ENCODE data around the gene SYT1. TPM values are rescaled to one million over a fixed set of nuclear protein-coding genes. Genes with fewer than 3 reads are reported as not detected.

Gene SYT1
- total and polyA plus RNA-seq, 2 donors (not counting 1 experiment from before 2014, with no cell fraction given) = 0.60 to 1.3 TPM

DNA sequence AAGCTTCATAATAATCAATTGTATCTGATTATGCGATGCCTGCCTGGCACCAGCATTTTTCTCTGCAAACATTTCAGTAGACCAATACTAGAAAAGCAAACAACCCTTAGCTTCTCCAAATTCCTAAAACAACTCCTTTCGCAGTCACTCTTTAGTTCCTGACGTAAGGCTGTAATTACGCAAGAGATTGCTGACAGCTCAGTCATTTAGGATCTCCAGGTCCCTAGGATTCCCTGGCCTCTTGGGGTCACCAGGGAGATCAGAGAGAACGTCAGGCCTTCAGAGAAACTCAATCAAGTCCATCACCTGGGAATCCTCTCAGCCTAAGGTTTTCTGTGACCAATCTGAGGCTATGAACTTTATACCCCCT lies 435.6 kb downstream of the SYT1 start:
- ChIA-PET POLR2A (no interaction called here), CTCF (no interaction called here)
- intact Hi-C loops (cut with micrococcal nuclease) = no loop called here
- 100% methylated on average over 4 of the region's 5 CpGs for WGBS (ENCODE audit: insufficient coverage)
- Mint-ChIP-seq H3K9me3 (ENCODE audit: insufficient read depth) (no peaks in the 10 kb centered on the region), H3K27ac (no peak overlapping the region), H3K27me3 (no peaks in the 10 kb centered on the region), H3K4me3 (no peak overlapping the region), H3K4me1 (no peaks in the 10 kb centered on the region)
- Histone ChIP-seq H3K27me3 (replicated peaks in 1 of 4; ENCODE audit: control extremely low read depth in 1 of 4, control insufficient read depth in 3 of 4, insufficient read depth in 4 of 4, low read length in 3 of 4) (no peaks in the 10 kb centered on the region), H3K4me2 (replicated peaks; ENCODE audit: low read depth, low read length, poor library complexity, severe bottlenecking) (no peak overlapping the region), H3K4me1 (ENCODE audit: control insufficient read depth in 2 of 2, insufficient read depth in 2 of 2, low read length in 2 of 2) (no peaks in the 10 kb centered on the region), H3K79me2 (ENCODE audit: control insufficient read depth, insufficient read depth, low read length) (no peaks in the 10 kb centered on the region), H2AFZ (ENCODE audit: insufficient read depth, low read depth, low read length, poor library complexity, severe bottlenecking) (no peak overlapping the region), H3K27ac (ENCODE audit: low read length in 2 of 2) (no peak overlapping the region), H3K9ac (ENCODE audit: low read length) (no peak overlapping the region), H4K20me1 (ENCODE audit: control insufficient read depth, insufficient read depth, low read length, poor library complexity, severe bottlenecking) (no peaks in the 10 kb centered on the region), H3K36me3 (replicated peaks in 1 of 2; ENCODE audit: control extremely low read depth in 1 of 2, control insufficient read depth in 1 of 2, extremely low read depth in 1 of 2, insufficient read depth in 2 of 2, low read length in 1 of 2) (no peaks in the 10 kb centered on the region), H3K4me3 (ENCODE audit: control extremely low read depth in 1 of 5, extremely low read depth in 1 of 5, insufficient read depth in 1 of 5, low read depth in 2 of 5, low read length in 4 of 5) (no peak overlapping the region), H3K9me3 (ENCODE audit: control extremely low read depth in 1 of 3, control insufficient read depth in 2 of 3, insufficient read depth in 1 of 3, low read length in 2 of 3) (no peaks in the 10 kb centered on the region)
- TF ChIP-seq, protein P1, sequence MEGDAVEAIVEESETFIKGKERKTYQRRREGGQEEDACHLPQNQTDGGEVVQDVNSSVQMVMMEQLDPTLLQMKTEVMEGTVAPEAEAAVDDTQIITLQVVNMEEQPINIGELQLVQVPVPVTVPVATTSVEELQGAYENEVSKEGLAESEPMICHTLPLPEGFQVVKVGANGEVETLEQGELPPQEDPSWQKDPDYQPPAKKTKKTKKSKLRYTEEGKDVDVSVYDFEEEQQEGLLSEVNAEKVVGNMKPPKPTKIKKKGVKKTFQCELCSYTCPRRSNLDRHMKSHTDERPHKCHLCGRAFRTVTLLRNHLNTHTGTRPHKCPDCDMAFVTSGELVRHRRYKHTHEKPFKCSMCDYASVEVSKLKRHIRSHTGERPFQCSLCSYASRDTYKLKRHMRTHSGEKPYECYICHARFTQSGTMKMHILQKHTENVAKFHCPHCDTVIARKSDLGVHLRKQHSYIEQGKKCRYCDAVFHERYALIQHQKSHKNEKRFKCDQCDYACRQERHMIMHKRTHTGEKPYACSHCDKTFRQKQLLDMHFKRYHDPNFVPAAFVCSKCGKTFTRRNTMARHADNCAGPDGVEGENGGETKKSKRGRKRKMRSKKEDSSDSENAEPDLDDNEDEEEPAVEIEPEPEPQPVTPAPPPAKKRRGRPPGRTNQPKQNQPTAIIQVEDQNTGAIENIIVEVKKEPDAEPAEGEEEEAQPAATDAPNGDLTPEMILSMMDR (IDR thresholded peaks at IDR 0.05) = no peak
- TF ChIP-seq EZH2 (IDR thresholded peaks at IDR 0.05; ENCODE audit: borderline replicate concordance, insufficient read depth, low read depth, low read length, poor library complexity, severe bottlenecking) = no peak
- ATAC-seq (ENCODE audit: low read depth) = no peak
- DNase-seq = no peak

DNA sequence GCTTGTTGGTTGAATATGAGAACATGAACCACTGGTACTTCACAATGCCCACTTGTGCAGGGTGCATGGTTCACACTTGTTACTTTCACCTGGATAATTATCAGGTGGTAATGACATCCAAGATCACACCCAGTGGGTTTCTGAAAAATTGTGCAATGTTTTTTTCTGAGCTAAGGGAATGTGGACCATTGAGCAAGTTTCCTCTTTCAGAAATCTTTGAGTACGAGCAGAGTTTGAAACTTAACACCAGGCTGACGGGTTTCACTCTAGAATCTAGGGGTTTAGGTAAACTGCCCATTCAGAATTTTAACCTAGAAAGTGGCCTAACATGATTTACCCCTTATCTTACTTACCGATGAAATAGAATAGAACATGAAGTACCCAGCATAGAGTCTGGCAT lies 436.6 kb downstream of the SYT1 start:
- DNase-seq (no peak), ATAC-seq (ENCODE audit: low read depth) (no peak)
- POLR2A ChIA-PET = no interaction called here
- H3K4me3 ChIP-seq (ENCODE audit: control extremely low read depth in 1 of 5, extremely low read depth in 1 of 5, insufficient read depth in 1 of 5, low read depth in 2 of 5, low read length in 4 of 5) = no peak overlapping the region
- Mint-ChIP-seq H3K4me1 (no peaks in the 10 kb centered on the region), H3K4me3 (no peak overlapping the region), H3K9me3 (ENCODE audit: insufficient read depth) (no peaks in the 10 kb centered on the region), H3K27ac (no peak overlapping the region), H3K27me3 (no peaks in the 10 kb centered on the region)
- TF ChIP-seq, protein P1 (IDR thresholded peaks at IDR 0.05) = no peak
- TF ChIP-seq EZH2 (IDR thresholded peaks at IDR 0.05; ENCODE audit: borderline replicate concordance, insufficient read depth, low read depth, low read length, poor library complexity, severe bottlenecking) = no peak
- H3K9ac ChIP-seq (ENCODE audit: low read length) = no peak overlapping the region
- no CpG with 5 or more reads among the region's 3 CpGs for WGBS (ENCODE audit: insufficient coverage)
- no peaks in the 10 kb centered on the region for H3K79me2 ChIP-seq (ENCODE audit: control insufficient read depth, insufficient read depth, low read length)
- no peaks in the 10 kb centered on the region for H3K27me3 ChIP-seq (replicated peaks in 1 of 4; ENCODE audit: control extremely low read depth in 1 of 4, control insufficient read depth in 3 of 4, insufficient read depth in 4 of 4, low read length in 3 of 4)
- no peaks in the 10 kb centered on the region for H3K4me1 ChIP-seq (ENCODE audit: control insufficient read depth in 2 of 2, insufficient read depth in 2 of 2, low read length in 2 of 2)
- no peak overlapping the region for H3K27ac ChIP-seq (ENCODE audit: low read length in 2 of 2)
- H3K9me3 ChIP-seq (ENCODE audit: control extremely low read depth in 1 of 3, control insufficient read depth in 2 of 3, insufficient read depth in 1 of 3, low read length in 2 of 3) = no peaks in the 10 kb centered on the region
- H3K36me3 ChIP-seq (replicated peaks in 1 of 2; ENCODE audit: control extremely low read depth in 1 of 2, control insufficient read depth in 1 of 2, extremely low read depth in 1 of 2, insufficient read depth in 2 of 2, low read length in 1 of 2) = no peaks in the 10 kb centered on the region
- no peak overlapping the region for H3K4me2 ChIP-seq (replicated peaks; ENCODE audit: low read depth, low read length, poor library complexity, severe bottlenecking)
- CTCF ChIA-PET = no interaction called here
- no peaks in the 10 kb centered on the region for H4K20me1 ChIP-seq (ENCODE audit: control insufficient read depth, insufficient read depth, low read length, poor library complexity, severe bottlenecking)
- intact Hi-C loops (cut with micrococcal nuclease) = no loop called here
- H2AFZ ChIP-seq (ENCODE audit: insufficient read depth, low read depth, low read length, poor library complexity, severe bottlenecking) = no peak overlapping the region

Data from B cell (primary cell).